HuH-7 (cell line): Measurements from ENCODE around the gene PRDM16.

Source experiments
- DNase-seq: peaks from one replicate; pipeline ENCODE4 v3.0.0; 2011; ENCODE audit warnings: low spot score

PRDM16 gene

GRCh38 chr1:3359756-3360440, 290.9 kb downstream of the PRDM16 start:
- DNase-seq, result no peak

GRCh38 chr1:3360646-3361257, 291.7 kb downstream of the PRDM16 start:
- DNase-seq, result no peak

GRCh38 chr1:3363023-3363422, 294.0 kb downstream of the PRDM16 start:
- DNase-seq, result no peak

- DNase-seq, result no peak
Measured at GRCh38 chr1:3363756-3364155, 294.8 kb downstream of the PRDM16 start.

- no peak for DNase-seq
Measured at GRCh38 chr1:3364551-3364950, 295.5 kb downstream of the PRDM16 start.

GRCh38 chr1:3364983-3365382, 296.0 kb downstream of the PRDM16 start:
- no peak for DNase-seq

- no peak for DNase-seq
Measured at GRCh38 chr1:3365523-3366125, 296.6 kb downstream of the PRDM16 start.

GRCh38 chr1:3366126-3367051, 297.4 kb downstream of the PRDM16 start:
- DNase-seq, result no peak

- DNase-seq, result no peak
Measured at GRCh38 chr1:3367376-3367775, 298.4 kb downstream of the PRDM16 start.

- DNase-seq, result no peak
Measured at GRCh38 chr1:3368059-3368458, 299.1 kb downstream of the PRDM16 start.

GRCh38 chr1:3368711-3369445, 299.9 kb downstream of the PRDM16 start:
- no peak for DNase-seq

GRCh38 chr1:3369446-3370076, 300.6 kb downstream of the PRDM16 start:
- DNase-seq, result no peak

GRCh38 chr1:3370856-3371703, 302.1 kb downstream of the PRDM16 start:
- no peak for DNase-seq

GRCh38 chr1:3372317-3372716, 303.3 kb downstream of the PRDM16 start:
- DNase-seq, result no peak

- DNase-seq, result no peak
Measured at GRCh38 chr1:3373175-3373574, 304.2 kb downstream of the PRDM16 start.

- no peak for DNase-seq
Measured at GRCh38 chr1:3373700-3374405, 304.9 kb downstream of the PRDM16 start.

GRCh38 chr1:3375245-3375644, 306.2 kb downstream of the PRDM16 start:
- no peak for DNase-seq

GRCh38 chr1:3377166-3377565, 308.2 kb downstream of the PRDM16 start:
- DNase-seq, result no peak

- no peak for DNase-seq
Measured at GRCh38 chr1:3377604-3378279, 308.7 kb downstream of the PRDM16 start.
